Activated CD8-positive, alpha-beta memory T cell treated with anti-CD3 and anti-CD28 coated beads for 48 hours (primary cell): ENCODE results near the gene RFWD3.

Experiments used
- DNase-seq, 3 experiments: peaks; one replicate each; pipeline ENCODE4 v3.0.0-alpha.2; 2020; ENCODE audit warnings: low read depth in 2 of 3, low spot score in 2 of 3

RFWD3 gene

DNA sequence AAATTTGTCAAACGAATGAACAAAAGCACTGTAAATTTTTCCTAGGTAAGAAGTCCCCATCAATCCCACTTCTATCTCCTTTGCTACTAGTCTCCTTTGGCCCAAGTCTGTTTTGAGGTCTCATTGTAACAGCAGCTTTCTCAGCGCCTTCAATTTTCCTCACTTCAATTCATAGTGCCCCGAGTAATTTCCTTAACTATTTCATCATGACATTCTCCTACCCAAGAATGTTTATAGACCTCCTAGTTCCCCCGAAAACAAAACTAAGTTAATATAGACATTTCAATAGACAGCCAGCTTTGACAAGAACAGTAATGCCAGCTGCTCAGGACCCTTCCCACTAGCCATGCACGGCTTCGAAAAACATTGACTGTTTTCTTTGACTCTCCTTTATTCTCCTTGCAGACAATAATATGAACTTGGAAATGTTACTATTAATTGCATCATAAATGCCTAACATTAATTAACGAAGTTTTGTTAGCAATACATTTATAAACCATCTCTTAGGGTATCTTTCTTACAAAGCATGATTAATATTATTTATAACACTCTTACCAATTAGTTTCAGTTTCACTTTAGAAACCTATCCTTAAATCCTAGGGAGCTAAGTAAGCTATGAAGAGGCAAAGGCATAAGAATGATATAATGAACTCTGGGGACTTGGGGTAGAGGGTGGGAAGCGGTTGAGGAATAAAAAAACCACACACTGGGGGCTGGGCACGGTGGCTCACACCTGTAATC lies 82.6 kb downstream of the RFWD3 start:
- no peak for DNase-seq

DNA sequence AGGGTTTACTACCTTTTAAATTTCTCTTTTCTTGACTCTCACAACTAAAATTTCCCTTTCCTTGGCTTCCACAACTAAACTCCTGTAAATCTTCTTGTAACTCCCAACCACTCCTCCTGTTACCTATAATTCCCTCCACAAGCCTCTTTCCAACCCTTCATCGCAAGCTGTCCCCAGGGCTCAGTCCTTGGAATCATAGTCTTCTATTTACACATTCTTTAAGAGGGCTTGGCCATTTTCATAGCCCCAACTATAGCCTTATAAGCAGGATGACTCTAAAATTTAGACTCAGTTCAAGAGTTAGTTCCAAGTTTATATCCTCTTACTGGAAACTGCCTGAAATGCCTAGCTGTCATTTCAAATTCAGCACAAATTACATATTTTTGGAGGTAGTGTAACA lies 83.7 kb downstream of the RFWD3 start:
- DNase-seq, result no peak

DNA sequence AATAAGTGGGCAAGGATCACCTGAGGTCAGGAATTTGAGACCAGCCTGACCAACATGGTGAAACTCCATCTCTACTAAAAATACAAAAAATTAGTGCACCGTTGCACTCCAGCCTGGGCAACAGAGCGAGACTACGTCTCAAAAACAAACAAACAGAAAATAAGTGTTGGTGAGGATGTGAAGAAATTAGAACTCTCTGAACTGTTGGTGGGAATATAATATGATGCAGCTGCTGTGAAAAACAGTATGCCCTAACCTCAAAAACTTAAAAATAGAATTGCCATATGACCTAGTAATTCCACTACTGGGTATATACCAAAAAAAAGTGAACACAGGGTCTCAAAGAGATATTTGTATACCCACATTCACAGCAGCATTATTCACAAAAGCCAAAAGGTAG lies 85.8 kb downstream of the RFWD3 start:
- no peak for DNase-seq

DNA sequence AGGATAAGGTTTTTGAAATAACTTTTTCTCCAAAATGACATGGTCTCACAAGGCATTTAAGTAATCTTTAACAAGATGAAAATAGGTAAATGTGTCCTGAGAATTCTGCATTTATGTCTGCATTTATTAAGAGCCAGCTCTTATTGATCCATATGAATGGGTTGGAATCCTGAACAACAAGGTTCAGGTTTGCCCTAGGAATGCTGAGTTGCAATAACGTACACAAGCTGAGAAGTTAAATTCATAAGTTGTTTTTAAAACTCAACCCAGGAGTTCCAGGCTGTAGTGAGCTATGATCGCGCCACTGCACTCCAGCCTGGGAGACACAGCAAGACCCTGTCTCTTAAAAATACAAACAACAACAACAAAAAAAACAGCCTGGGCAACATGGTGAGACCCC lies 87.8 kb downstream of the RFWD3 start:
- no peak for DNase-seq

DNA sequence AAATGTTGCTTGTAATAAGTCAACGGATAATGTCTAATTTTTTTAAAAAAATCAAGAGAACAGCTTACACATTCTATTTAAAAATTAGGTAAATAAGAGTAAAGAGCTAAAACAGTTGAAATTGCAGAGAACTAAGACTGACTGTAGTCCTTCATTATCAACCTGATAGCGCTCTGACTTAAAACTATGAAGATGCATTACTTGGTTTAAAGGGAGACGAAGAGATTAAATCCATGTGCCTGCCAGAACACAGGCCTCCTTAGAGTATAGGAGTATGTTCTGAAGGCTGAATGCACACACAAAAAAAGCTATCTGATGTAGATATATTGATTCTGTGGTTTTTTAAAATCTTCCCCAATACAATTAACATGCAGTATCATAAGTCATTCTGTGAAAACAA lies 88.2 kb downstream of the RFWD3 start:
- DNase-seq, result no peak

DNA sequence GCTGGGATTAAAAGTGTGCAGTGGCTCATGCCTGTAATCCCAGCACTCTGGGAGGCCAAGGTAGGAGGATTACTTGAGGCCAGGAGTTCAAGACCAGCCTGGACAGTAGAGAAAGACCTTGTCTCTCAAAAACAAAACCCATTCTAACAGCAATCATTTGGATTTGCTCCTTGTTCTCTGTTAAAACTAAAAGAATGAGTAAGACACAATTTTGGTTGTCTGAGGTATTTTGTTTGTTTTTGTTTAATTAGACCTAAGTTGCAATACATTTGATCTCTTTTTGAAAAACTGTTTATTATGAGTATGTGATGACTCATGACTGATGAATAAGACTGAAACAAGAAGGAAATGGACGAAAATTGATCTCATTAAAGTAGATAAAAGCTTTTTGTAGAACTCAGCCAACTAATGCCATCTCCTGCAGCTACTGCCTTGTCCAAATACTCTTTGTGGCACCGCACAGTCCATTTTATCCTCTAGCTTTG lies 88.8 kb downstream of the RFWD3 start:
- DNase-seq, result no peak

DNA sequence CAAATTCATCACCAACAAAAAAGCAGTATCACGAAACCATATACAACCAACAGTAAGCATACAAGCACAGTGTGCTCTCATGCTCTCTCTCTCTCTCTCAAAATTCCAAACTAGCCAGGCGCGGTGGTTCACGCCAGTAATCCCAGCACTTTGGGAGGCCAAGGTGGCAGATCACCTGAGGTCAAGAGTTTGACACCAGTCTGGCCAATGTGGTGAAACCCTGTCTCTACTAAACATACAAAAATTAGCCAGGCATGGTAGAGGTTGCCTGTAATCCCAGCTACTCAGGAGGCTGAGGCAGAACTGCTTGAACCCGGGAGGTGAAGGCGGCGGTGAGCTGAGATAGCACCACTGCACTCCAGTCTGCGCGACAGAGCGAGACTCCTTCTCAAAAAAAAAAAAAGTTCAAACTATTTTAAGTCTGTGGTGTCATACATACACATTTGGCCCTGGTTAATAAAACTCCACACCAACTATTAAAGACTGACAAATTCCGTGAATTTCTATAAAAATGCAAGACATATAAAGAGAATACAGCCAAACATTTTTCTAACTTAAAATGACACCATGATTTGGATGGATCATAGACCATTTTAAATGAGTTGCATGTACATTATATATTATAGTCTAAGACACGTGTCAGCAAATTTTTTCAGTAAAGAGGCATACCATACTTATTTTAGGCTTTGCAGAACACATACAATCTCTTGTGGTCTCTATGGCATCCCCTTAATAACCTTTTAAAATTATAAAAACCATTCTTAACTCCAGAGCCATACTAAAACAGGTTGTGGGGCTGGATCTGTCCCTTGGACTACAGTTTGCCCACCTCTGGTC lies 90.7 kb downstream of the RFWD3 start:
- no peak for DNase-seq

DNA sequence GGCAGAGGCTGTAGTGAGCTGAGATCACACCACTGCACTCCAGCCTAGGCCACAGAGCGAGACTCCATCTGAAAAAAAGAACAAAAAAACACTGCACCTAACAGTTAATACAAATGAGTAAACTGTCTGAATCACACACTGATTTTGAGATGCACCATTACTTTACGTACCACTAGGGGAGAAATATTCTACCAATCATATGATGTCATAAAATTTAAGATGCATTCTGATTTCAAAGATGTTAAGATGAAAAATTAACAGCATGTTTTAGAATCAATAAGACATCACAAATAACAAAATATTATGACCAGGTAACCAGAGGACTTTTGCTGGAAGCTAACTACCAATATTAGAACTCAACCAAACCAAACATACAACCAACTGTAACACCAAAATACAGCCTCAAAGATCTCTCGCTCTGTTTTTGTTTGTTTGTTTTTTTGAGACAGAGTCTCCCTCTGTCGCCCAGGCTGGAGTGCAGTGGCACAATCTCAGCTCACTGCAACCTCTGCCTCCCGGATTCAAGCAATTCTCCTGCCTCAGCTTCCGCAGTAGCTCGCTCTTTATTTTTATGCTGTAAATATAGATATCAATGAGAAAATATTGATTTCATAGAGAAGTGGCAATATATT lies 91.4 kb downstream of the RFWD3 start:
- DNase-seq, result no peak

DNA sequence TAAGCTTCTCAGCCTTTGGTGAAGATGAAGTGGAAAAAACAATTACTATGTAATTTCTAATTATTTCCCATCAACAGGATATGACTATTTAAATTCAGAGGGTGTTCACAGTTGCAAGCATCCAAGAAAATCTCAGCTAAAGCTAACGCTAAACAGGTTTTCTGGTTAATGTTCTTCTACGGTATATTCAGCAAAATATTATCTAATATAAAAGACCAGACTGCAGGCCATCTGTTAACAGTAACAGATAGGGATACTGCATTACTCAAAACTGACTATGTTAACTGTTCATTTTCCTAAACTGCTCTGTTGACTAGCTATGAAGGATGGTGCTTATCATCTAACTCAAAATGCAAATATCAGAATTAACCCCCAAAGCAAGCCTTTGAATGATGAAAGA lies 92.5 kb downstream of the RFWD3 start:
- DNase-seq, result no peak

DNA sequence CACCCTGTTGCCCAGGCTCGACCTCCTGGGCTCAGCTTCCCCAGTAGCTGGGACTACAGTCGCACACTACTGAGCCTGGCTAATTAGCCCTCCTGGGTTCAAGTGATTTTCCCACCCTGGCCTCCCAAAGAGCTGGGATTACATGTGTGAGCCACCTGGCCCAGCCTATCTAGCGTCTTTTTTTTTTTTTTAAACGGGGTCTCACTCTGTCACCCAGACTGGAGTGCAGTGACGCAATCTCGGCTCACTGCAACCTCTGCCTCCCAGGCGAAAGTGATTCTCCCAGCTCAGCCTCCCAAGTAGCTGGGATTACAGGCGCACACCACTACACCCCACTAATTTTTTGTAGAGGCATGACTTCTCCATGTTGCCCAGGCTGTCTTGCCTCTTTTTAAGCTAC lies 93.1 kb downstream of the RFWD3 start:
- no peak for DNase-seq
